Astrocyte (in vitro differentiated cells and primary cell): Measurements from ENCODE around the gene FAM107B. TPM values are rescaled to one million over a fixed set of nuclear protein-coding genes. Genes with fewer than 3 reads are reported as not detected.

Experiments
- DNase-seq: peaks from one replicate; pipeline ENCODE4 v3.0.0-alpha.2; 2010; ENCODE audit warnings: low read depth
- FAIRE-seq: peaks from 2 replicates; lab custom pipeline; 2011; peaks lifted over from hg19 to GRCh38; lab: Jason Lieb, UNC
- H2AFZ ChIP-seq: 2 replicates; pipeline ENCODE4 v1.6.0; 2012; ENCODE audit warnings: low read depth, low read length, inconsistent platforms
- H3K27ac ChIP-seq: 2 replicates; pipeline ENCODE4 v1.5.1; 2011; ENCODE audit warnings: low read depth, low read length, inconsistent platforms
- H3K27me3 ChIP-seq: 2 replicates; pipeline ENCODE4 v1.6.0; 2011; ENCODE audit warnings: low read length, inconsistent platforms; ENCODE audit not compliant: insufficient read depth
- H3K36me3 ChIP-seq: 2 replicates; pipeline ENCODE4 v1.5.1; 2011; ENCODE audit warnings: low read length, inconsistent platforms; ENCODE audit not compliant: insufficient read depth
- H3K4me1 ChIP-seq: 2 replicates; pipeline ENCODE4 v1.5.1; 2011; ENCODE audit warnings: low read length, inconsistent platforms; ENCODE audit not compliant: insufficient read depth
- H3K4me2 ChIP-seq: 2 replicates; pipeline ENCODE4 v1.6.0; 2012; ENCODE audit warnings: low read length, inconsistent platforms
- H3K4me3 ChIP-seq: 2 replicates; pipeline ENCODE4 v1.5.1; 2011; ENCODE audit warnings: low read depth, mild to moderate bottlenecking, low read length, inconsistent platforms; ENCODE audit not compliant: insufficient read depth
- H3K79me2 ChIP-seq: 2 replicates; pipeline ENCODE4 v1.6.0; 2012; ENCODE audit warnings: mild to moderate bottlenecking, low read length, inconsistent platforms; ENCODE audit not compliant: insufficient read depth
- H3K9ac ChIP-seq: 2 replicates; pipeline ENCODE4 v1.6.0; 2012; ENCODE audit warnings: mild to moderate bottlenecking, low read length, inconsistent platforms
- H3K9me3 ChIP-seq: 2 replicates; pipeline ENCODE4 v1.5.1; 2012; ENCODE audit warnings: low read depth, mild to moderate bottlenecking, low read length, inconsistent platforms; ENCODE audit not compliant: insufficient read depth
- H4K20me1 ChIP-seq: 2 replicates; pipeline ENCODE4 v1.6.0; 2012; ENCODE audit warnings: low read length, inconsistent platforms; ENCODE audit not compliant: insufficient read depth
- H3K27ac Mint-ChIP-seq: one replicate; pipeline ENCODE4 v1.8.0; 2021; ENCODE audit warnings: mild to moderate bottlenecking, mixed read lengths; ENCODE audit not compliant: unreplicated experiment
- H3K27me3 Mint-ChIP-seq: one replicate; pipeline ENCODE4 v1.8.0; 2021; ENCODE audit warnings: low read depth, mixed read lengths; ENCODE audit not compliant: unreplicated experiment
- H3K36me3 Mint-ChIP-seq: one replicate; pipeline ENCODE4 v1.8.0; 2021; ENCODE audit warnings: low read depth, mixed read lengths; ENCODE audit not compliant: unreplicated experiment
- H3K4me1 Mint-ChIP-seq: one replicate; pipeline ENCODE4 v1.8.0; 2021; ENCODE audit warnings: low read depth, mixed read lengths; ENCODE audit not compliant: unreplicated experiment
- H3K4me3 Mint-ChIP-seq: one replicate; pipeline ENCODE4 v1.8.0; 2021; ENCODE audit warnings: mild to moderate bottlenecking, moderate library complexity, mixed read lengths; ENCODE audit not compliant: unreplicated experiment
- H3K9me3 Mint-ChIP-seq: one replicate; pipeline ENCODE4 v1.8.0; 2021; ENCODE audit warnings: mild to moderate bottlenecking, mixed read lengths; ENCODE audit not compliant: unreplicated experiment
- CTCF ChIP-seq: IDR thresholded peaks from 2 replicates; pipeline ENCODE4 v1.5.1; 2011; ENCODE audit warnings: low read depth, mild to moderate bottlenecking, inconsistent platforms, low read length, moderate library complexity; ENCODE audit not compliant: insufficient read depth
- EZH2 ChIP-seq: IDR thresholded peaks from 2 replicates; pipeline ENCODE4 v1.6.1; 2012; ENCODE audit warnings: mild to moderate bottlenecking, low read length, inconsistent platforms; ENCODE audit not compliant: insufficient read depth
- total RNA-seq: library from RNA; stranded (reverse); gene quantifications from 2 replicates; pipeline ENCODE4 v1.2.1, GENCODE V29; 2021

FAM107B gene
- total RNA-seq, 1 donor from 2014 or later: 36.0 TPM

- Histone ChIP-seq H3K4me1 (peaks cover 7% of the 10 kb centered on the region), H3K27me3 (no peaks in the 10 kb centered on the region), H3K9ac (no peak overlapping the region), H3K4me3 (no peak overlapping the region), H4K20me1 (peaks cover 22% of the 10 kb centered on the region), H2AFZ (no peak overlapping the region), H3K36me3 (no peaks in the 10 kb centered on the region), H3K27ac (no peak overlapping the region), H3K79me2 (peaks cover 56% of the 10 kb centered on the region), H3K9me3 (no peaks in the 10 kb centered on the region), H3K4me2 (no peak overlapping the region)
- no peak overlapping the region for H3K4me3 Mint-ChIP-seq
- FAIRE-seq (no peak), DNase-seq (no peak)
- no peaks in the 10 kb centered on the region for H3K27me3 Mint-ChIP-seq
- peaks cover 3% of the 10 kb centered on the region for H3K9me3 Mint-ChIP-seq
- H3K36me3 Mint-ChIP-seq: peaks cover 7% of the 10 kb centered on the region
- no peak overlapping the region for H3K27ac Mint-ChIP-seq
- TF ChIP-seq CTCF (no peak), EZH2 (no peak)
- peaks cover 3% of the 10 kb centered on the region for H3K4me1 Mint-ChIP-seq
These were observed 195.3 kb downstream of the FAM107B start for GRCh38 chr10:14579405-14579804.

GRCh38 chr10:14578060-14578952, 196.4 kb downstream of the FAM107B start:
- H3K27me3 Mint-ChIP-seq: no peaks in the 10 kb centered on the region
- peak overlapping the region; percentile 50 for H3K27ac ChIP-seq
- H3K9ac ChIP-seq: peak overlapping the region; percentile 45
- no peak overlapping the region for H3K4me3 Mint-ChIP-seq
- H3K9me3 ChIP-seq: no peaks in the 10 kb centered on the region
- H3K36me3 Mint-ChIP-seq: peaks cover 4% of the 10 kb centered on the region
- FAIRE-seq: no peak
- peaks cover 7% of the 10 kb centered on the region for H3K4me1 ChIP-seq
- no peak overlapping the region for H2AFZ ChIP-seq
- peaks cover 3% of the 10 kb centered on the region for H3K9me3 Mint-ChIP-seq
- peaks cover 20% of the 10 kb centered on the region for H4K20me1 ChIP-seq
- TF ChIP-seq CTCF: no peak
- TF ChIP-seq EZH2: no peak
- H3K27me3 ChIP-seq: no peaks in the 10 kb centered on the region
- DNase-seq: peak; percentile 33
- H3K36me3 ChIP-seq: no peaks in the 10 kb centered on the region
- peak overlapping the region; percentile 60 for H3K4me2 ChIP-seq
- H3K4me3 ChIP-seq: peak overlapping the region; percentile 17
- H3K4me1 Mint-ChIP-seq: peaks cover 3% of the 10 kb centered on the region
- H3K79me2 ChIP-seq: peaks cover 48% of the 10 kb centered on the region
- no peak overlapping the region for H3K27ac Mint-ChIP-seq

GRCh38 chr10:14574885-14575284, 199.8 kb downstream of the FAM107B start:
- H3K4me3 ChIP-seq: no peak overlapping the region
- no peaks in the 10 kb centered on the region for H3K9me3 ChIP-seq
- peaks cover 12% of the 10 kb centered on the region for H3K4me1 ChIP-seq
- no peak for FAIRE-seq
- H3K4me1 Mint-ChIP-seq: peaks cover 18% of the 10 kb centered on the region
- no peak overlapping the region for H3K4me2 ChIP-seq
- peaks cover 58% of the 10 kb centered on the region for H3K79me2 ChIP-seq
- no peak overlapping the region for H3K27ac Mint-ChIP-seq
- peaks cover 4% of the 10 kb centered on the region for H3K36me3 Mint-ChIP-seq
- no peaks in the 10 kb centered on the region for H3K27me3 ChIP-seq
- no peak overlapping the region for H2AFZ ChIP-seq
- H4K20me1 ChIP-seq: peaks cover 25% of the 10 kb centered on the region
- H3K4me3 Mint-ChIP-seq: no peak overlapping the region
- no peaks in the 10 kb centered on the region for H3K27me3 Mint-ChIP-seq
- H3K36me3 ChIP-seq: no peaks in the 10 kb centered on the region
- TF ChIP-seq CTCF: no peak
- H3K27ac ChIP-seq: no peak overlapping the region
- no peaks in the 10 kb centered on the region for H3K9me3 Mint-ChIP-seq
- DNase-seq: no peak
- no peak overlapping the region for H3K9ac ChIP-seq
